Placental pericyte (primary cell): Measurements from ENCODE around the gene MPIG6B. TPM values are rescaled to one million over a fixed set of nuclear protein-coding genes. Genes with fewer than 3 reads are reported as not detected.

Source experiments
- small RNA-seq: library from RNA; depleted of rRNA; stranded (forward); fragments of <200 nt; gene quantifications from one replicate; pipeline ENCODE3, GENCODE V24; 2012; ENCODE audit warnings: low replicate concordance
- total RNA-seq: library from RNA; depleted of rRNA; stranded (reverse); fragments of >200 nt; gene quantifications from 2 replicates; pipeline ENCODE4 v1.2.3, GENCODE V29; 2012

The MPIG6B gene, protein sequence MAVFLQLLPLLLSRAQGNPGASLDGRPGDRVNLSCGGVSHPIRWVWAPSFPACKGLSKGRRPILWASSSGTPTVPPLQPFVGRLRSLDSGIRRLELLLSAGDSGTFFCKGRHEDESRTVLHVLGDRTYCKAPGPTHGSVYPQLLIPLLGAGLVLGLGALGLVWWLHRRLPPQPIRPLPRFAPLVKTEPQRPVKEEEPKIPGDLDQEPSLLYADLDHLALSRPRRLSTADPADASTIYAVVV
- not detected in 2 replicates for total RNA-seq

DNA sequence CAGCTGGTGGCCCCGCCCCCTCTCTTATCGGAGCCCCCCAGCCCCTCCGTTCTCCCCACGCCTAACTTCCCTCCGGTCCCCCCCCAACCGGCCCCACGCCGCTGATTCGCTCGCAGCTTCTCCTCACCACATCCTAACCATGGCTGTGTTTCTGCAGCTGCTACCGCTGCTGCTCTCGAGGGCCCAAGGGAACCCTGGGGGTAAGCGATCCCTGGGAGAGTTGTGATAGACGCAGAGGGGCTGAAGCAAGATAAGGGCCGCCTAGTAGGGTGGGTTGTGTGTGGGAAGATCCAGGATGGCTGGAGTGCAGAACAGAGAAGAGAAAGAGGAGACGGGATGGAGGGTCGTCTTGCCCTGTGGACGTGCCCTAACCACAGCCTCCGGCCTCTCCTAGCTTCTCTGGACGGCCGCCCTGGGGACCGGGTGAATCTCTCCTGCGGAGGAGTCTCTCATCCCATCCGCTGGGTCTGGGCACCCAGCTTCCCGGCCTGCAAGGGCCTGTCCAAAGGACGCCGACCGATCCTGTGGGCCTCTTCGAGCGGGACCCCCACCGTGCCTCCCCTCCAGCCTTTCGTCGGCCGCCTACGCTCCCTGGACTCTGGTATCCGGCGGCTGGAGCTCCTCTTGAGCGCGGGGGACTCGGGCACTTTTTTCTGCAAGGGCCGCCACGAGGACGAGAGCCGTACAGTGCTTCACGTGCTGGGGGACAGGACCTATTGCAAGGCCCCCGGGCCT is at the start of gene MPIG6B:
MPIG6B (plus strand) TSS at position 129 of the 735 bp plus-strand sequence; CDS start at position 140, 11 bp downstream.

DNA sequence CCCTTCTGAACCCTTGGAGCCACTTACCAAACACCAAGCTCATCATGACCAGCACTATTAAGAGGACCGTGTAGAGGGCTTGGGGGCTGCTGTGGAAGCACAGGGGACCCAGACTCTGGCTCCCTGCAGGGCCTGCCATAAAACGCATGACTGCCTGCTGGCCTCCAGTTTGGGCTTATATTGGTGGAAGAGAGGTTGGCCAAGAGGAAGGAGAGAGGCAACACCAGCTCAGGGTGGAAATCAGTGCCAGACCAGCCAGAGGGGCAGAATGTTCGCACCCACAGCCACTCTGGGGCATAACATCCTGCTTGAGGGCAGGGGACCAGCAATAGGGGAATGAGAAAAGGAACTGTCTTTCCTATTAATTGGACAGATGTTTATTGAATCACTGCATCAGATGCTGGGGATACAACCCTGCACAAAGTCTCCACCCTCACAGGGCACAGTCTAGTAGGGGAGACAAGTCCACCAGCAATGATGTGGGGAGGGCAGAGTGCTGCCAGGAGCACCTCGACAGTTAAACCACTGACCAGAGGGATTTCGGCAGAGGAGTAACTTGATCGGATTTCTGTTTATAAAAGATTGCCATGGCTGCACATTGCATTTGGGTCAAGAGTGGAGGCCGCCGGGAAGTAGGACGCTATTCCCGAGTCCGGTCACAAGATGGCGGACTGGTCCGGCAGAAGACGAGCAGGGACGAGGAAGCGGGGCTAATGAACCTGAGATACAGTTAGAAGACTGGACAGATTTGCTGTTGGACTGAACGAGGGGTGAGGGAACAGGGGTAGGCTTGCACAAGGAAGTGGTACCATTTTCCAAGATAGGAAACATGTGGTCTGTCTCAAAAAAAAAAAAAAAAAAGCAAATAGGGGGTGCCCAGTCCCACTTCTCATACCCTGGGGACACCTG is 42.7 kb upstream of the MPIG6B start, which contains the start of gene LY6G5C:
LY6G5C (minus strand) TSS at position 842 of the 909 bp plus-strand sequence; CDS start at position 148, 694 bp downstream.

DNA sequence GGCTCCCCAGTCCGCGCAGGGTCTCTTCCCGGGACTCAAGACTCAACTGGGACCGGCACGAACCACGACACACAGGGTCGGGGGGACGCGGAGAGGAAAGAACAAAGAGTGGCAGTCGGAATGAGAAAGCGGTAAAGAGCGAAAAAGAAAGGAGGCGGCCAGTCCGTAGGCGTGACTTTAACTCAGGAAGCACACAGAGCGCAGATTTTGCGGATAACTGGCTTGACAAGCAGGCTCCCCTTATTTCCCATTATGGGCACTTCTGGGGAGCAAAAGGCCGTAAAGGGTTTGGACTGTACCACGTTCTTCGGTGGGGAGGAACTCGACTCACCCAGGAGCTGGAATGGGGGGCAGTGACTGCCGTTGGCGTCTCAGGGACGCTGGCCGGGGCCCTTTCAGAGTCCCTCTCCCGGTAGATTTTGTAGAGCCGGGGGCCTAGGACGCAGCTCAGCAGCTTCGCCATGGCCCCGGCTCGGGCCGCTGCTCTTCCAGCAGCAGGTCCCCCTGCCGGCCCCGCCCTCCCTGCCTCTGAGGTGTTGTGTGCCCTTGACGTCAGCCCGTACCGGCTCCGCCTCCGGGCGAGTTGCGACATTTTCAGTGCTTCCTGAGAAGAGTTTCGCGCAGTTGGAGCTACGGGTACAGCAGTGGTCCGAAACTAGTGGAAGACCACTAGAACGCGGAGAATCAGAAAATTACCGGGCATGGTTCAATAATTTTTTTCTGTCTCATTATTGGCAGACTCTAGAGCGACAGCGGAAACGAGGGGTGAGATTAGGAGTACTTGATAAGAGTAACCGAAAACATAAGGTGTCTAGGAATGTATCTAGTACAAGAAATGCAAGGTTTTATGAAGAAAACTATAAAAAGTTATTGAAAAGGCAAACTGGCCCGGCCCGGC is 20.1 kb upstream of the MPIG6B start, which contains the start of gene ABHD16A:
ABHD16A (minus strand) TSS at position 506 of the 898 bp plus-strand sequence; CDS start at position 463, 43 bp downstream.

DNA sequence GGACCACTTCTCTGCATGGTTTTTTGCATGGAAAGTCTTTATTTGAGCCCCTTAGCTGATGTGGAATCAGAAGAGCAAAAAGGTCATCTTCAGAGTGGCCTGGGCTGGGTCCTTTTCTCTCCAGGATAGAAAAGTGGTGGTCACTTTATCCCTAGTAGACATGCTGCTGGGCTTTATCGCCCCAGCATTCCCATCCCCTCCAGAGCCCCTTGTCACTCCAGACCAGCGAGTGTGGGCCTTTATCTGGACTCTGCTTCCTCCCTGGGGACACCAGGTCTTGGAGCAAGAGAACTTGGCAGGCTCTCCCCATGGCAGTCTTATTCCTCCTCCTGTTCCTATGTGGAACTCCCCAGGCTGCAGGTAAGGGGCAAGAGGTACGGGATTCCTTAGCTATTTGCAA is 16.6 kb upstream of the MPIG6B start, which contains the start of gene LY6G6F:
LY6G6F (plus strand) TSS at position 268 of the 400 bp plus-strand sequence; CDS start at position 309, 41 bp downstream.

DNA sequence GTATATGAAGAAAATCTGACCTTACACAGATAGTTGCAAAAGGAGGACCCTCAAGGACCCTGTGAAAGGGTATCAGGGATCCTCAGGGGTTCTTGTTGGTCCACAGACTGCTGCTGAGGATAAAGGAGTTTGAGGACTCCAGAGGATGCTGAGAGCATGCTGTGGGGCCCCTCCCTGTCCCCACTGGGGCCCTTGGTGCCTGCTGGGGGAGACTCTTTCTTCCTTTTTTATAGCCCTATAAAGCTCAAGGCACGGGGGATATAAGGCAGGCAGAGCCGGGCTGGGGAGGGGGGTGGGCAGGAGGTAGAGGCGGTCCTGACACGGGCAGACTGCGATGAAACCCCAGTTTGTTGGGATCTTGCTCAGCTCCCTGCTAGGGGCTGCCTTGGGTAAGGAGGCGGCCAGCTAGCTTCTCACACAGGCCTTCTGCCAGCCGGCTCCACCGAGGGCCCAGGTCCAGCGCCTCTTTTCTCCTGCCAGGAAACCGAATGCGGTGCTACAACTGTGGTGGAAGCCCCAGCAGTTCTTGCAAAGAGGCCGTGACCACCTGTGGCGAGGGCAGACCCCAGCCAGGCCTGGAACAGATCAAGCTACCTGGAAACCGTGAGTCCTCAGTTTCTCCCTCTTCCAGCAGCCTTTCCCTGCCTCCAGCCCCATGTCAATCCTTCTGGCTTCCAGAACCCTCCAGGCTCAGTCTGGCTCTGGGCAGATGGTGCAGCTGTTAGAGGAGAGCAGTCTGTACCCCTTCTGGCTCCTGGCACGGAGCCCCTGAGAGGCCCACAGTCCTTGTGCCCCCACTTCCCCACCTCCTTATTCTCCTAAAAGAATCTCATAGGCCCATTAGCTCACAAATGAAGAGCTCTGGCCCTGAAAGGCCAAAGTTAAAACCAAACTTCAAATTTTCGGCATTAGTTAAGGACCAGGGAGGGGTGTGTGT is 7.9 kb upstream of the MPIG6B start, which contains the start of gene LY6G6D:
LY6G6D (plus strand) TSS at position 327 of the 937 bp plus-strand sequence; CDS start at position 335, 8 bp downstream.

DNA sequence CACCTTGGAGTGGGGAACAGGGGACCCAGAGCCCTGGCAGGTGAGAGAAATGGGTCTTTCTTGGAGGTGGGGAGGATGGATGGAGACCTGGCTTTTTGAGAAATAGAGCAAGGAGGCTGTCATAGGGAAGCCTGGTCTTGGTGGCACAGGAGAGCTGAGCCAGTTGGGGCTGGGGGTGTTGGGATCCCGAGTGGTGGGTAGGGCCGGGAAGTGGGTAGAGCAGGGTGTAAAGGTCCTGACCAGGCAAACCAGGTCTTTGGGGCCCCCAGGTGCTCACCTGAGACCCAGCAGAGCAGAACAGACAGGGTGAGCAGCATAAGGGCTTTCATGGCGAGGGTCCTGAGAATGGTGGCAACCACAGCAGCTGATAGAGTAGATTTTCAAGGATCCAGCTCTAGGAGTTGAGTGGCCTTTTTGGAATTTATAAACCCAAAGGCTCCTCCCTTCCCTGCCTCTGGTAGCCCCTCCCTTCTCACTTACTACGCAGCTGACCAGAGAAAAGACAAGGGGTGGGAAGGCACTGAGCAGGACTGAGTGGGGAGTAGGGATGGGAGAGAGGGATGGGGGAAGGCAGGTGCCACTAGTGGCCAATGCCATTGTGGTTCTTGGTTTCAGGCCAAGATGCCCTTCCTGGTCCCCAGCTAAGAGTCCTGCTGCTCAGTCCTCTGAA is 1.7 kb upstream of the MPIG6B start, which contains the start of gene LY6G6C:
LY6G6C (minus strand) TSS at position 396 of the 670 bp plus-strand sequence; CDS start at position 329, 67 bp downstream.

DNA sequence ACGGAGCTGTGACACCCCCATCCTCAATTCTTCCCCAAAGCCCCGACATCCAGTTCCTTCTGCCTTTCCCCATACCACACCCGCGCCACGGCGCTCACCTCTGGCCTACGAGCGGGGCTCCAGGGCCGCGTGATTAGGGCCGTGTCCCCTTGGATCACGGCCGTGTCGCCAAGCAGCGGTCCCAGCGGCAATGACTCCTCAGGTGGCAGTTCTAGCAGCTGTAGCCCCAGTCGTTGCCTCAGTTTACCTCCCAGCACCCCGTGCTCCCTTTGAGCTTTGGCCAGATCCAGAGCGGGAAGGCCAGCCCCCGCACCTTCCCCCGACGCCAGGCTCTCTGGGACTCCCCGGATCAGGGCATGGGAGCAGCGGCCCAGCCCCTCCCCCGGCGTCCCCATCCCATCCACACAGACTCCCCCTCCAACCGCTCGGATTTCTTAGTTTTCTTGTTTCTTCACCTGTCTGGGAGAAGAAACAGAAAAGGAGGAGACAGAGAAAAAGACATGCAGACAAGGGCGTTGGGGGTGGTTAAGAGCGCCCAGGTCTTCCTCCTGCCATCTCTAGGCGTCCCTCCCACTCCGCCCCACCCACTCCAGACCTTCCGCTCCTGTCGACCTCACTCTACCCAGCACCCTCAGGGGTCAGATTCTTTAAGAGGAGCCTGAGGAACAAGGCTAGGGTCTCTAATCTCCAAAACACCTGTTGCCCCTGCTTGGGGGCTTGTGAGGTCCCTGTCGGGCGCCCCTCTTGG is 5.8 kb downstream of the MPIG6B start, which contains the start of gene DDAH2:
DDAH2 (minus strand) TSS at position 533 of the 748 bp plus-strand sequence; CDS start at position 395, 138 bp downstream.

DNA sequence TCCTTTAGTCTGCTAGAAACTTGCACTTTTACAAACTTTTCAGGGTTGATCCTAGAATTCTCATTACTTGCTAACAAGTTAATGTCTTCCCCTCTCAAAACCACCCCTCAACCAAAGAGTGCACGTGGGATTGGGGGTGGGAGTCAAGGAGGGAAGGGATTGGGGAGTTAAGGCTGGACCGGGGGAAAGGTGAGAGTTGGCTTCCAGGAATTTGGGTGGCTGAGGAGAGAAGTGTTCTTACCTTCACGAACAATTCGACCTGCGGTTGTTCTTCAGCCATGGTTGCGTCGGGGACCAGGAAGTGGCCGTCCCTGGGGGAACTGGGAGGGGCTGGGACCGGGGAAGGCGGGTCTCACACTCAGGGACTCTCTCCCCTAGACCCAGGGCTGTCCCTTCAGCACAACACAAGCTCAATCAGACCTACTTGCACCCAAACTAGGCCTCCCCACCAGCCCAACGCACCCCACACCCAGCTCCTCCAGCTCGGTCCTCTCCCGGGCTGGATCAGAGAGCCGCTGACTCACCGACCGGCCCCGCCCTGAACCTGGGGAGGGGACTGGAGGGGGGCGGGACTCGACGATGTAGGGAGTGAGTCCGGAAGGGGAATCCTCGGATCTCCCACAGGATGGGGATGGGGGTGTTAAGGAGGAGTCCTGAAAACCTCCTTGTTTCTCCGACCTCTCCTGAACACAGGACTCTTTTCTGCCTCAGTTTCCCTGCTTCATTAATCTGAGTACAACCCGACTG is 13.0 kb downstream of the MPIG6B start, which contains the start of gene CLIC1:
CLIC1 (minus strand) TSS at position 510 of the 747 bp plus-strand sequence; CDS start at position 280, 230 bp downstream.

DNA sequence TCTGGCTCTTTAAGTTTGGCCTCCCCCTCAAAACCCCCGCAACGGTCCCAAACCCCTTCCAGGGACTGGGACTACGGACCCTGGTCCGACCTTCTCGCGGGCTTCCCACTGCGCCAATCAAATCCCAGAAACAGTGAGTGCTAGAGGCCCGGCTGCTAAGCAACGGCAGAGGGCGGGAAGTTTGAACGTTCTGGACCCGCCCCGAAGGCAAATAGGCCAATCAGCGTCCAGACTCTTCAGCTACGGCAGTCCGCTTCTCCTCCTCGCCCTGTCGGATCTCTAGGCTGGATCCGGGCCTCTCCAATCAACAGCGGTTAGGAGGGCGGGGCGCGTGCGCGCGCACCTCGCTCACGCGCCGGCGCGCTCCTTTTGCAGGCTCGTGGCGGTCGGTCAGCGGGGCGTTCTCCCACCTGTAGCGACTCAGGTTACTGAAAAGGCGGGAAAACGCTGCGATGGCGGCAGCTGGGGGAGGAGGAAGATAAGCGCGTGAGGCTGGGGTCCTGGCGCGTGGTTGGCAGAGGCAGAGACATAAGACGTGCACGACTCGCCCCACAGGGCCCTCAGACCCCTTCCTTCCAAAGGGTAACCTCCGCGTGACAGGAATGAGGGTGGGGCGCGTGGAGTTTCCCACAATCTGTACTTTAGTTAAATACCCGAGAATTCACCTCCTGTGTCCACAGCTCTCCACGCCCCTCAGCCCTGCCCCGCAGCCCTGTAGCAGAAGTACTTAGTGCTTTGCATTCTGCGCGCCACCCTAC is 16.6 kb downstream of the MPIG6B start, which contains the start of gene MSH5:
MSH5 (plus strand) TSS at position 367 of the 758 bp plus-strand sequence. CDS start 462 bp downstream, outside the sequence.

DNA sequence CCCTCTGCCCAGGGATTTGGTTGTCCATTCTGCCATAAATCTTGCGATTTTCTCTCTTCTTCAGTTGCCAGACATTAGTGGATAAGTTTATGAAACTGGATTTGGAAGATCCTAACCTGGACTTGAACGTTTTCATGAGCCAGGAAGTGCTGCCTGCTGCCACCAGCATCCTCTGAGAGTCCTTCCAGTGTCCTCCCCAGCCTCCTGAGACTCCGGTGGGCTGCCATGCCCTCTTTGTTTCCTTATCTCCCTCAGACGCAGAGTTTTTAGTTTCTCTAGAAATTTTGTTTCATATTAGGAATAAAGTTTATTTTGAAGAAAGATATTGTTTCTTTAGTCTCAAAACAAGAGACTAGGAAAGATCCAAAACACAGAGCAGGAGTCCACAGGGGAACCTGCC is 39.2 kb downstream of the MPIG6B start, which contains the start of gene SAPCD1:
SAPCD1 (plus strand) TSS at position 301 of the 400 bp plus-strand sequence. CDS start 399 bp downstream, outside the sequence.

Small RNAs within 50 kb of the gene (small RNA-seq; reads per million reads assigned to genes)
- gene LY6G6D (not detected), gene MIR4646 (not detected), gene MSH5-SAPCD1 (not detected), gene RNU6-850P (not detected), gene SAPCD1 (not detected)

Other genes with a start within 250 kb of the MPIG6B start
- gene MICB, start 225.2 kb upstream of the MPIG6B start, total RNA-seq: 22.5 and 49.2 TPM in 2 replicates
- not detected in 2 replicates for gene MCCD1, start 194.4 kb upstream of the MPIG6B start, total RNA-seq
- gene DDX39B, start 181.4 kb upstream of the MPIG6B start, total RNA-seq: 317 and 546 TPM in 2 replicates
- 0.43 and 1.5 TPM in 2 replicates for gene ATP6V1G2, start 176.8 kb upstream of the MPIG6B start, total RNA-seq
- 19.9 and 35.5 TPM in 2 replicates for gene NFKBIL1, start 175.8 kb upstream of the MPIG6B start, total RNA-seq
- not detected in 2 replicates for gene LTA, start 151.1 kb upstream of the MPIG6B start, total RNA-seq
- under 0.01 and 0.29 TPM in 2 replicates for gene TNF, start 147.8 kb upstream of the MPIG6B start, total RNA-seq
- not detected in 2 replicates for gene LTB, start 140.9 kb upstream of the MPIG6B start, total RNA-seq
- gene LST1, start 137.1 kb upstream of the MPIG6B start, total RNA-seq: not detected in 2 replicates
- gene NCR3, start 130.4 kb upstream of the MPIG6B start, total RNA-seq: not detected in 2 replicates
- gene AIF1, start 108.1 kb upstream of the MPIG6B start, total RNA-seq: not detected in 2 replicates
- gene PRRC2A, start 102.7 kb upstream of the MPIG6B start, total RNA-seq: 55.1 and 105 TPM in 2 replicates
- 185 and 217 TPM in 2 replicates for gene BAG6, start 70.7 kb upstream of the MPIG6B start, total RNA-seq
- 0.72 and 3.3 TPM in 2 replicates for gene APOM, start 67.5 kb upstream of the MPIG6B start, total RNA-seq
- gene C6orf47, start 62.6 kb upstream of the MPIG6B start, total RNA-seq: 17.1 and 25.5 TPM in 2 replicates
- 20.0 and 22.8 TPM in 2 replicates for gene GPANK1, start 58.4 kb upstream of the MPIG6B start, total RNA-seq
- gene CSNK2B, start 57.3 kb upstream of the MPIG6B start, total RNA-seq: 198 and 356 TPM in 2 replicates
- 5.2 and 8.3 TPM in 2 replicates for gene LY6G5B, start 53.4 kb upstream of the MPIG6B start, total RNA-seq
- gene LY6G5C, start 42.3 kb upstream of the MPIG6B start, total RNA-seq: 0.66 and 2.7 TPM in 2 replicates
- 48.6 and 51.0 TPM in 2 replicates for gene ABHD16A, start 20.0 kb upstream of the MPIG6B start, total RNA-seq
- gene LY6G6F, start 16.5 kb upstream of the MPIG6B start, total RNA-seq: not detected in 2 replicates
- gene LY6G6D, start 8.0 kb upstream of the MPIG6B start, total RNA-seq: not detected in 2 replicates
- not detected in 2 replicates for gene LY6G6C, start 1.6 kb upstream of the MPIG6B start, total RNA-seq
- 36.5 and 45.7 TPM in 2 replicates for gene DDAH2, start 5.9 kb downstream of the MPIG6B start, total RNA-seq
- 585 and 1,126 TPM in 2 replicates for gene CLIC1, start 13.2 kb downstream of the MPIG6B start, total RNA-seq
- gene MSH5, start 16.6 kb downstream of the MPIG6B start, total RNA-seq: 7.0 and 26.8 TPM in 2 replicates
- 0.44 and 1.1 TPM in 2 replicates for gene SAPCD1, start 39.3 kb downstream of the MPIG6B start, total RNA-seq
- 0.14 and 0.44 TPM in 2 replicates for gene VWA7, start 54.0 kb downstream of the MPIG6B start, total RNA-seq
- 51.6 and 105 TPM in 2 replicates for gene VARS1, start 72.4 kb downstream of the MPIG6B start, total RNA-seq
- 19.9 and 54.0 TPM in 2 replicates for gene LSM2, start 83.6 kb downstream of the MPIG6B start, total RNA-seq
- gene HSPA1L, start 91.9 kb downstream of the MPIG6B start, total RNA-seq: 0.72 and 0.88 TPM in 2 replicates
- 81.4 and 101 TPM in 2 replicates for gene HSPA1A, start 92.2 kb downstream of the MPIG6B start, total RNA-seq
- 78.3 and 86.0 TPM in 2 replicates for gene HSPA1B, start 104.4 kb downstream of the MPIG6B start, total RNA-seq
- 84.3 and 201 TPM in 2 replicates for gene NEU1, start 139.4 kb downstream of the MPIG6B start, total RNA-seq
- under 0.01 TPM in 1 of 2 replicates, not detected in the other for gene SLC44A4, start 155.6 kb downstream of the MPIG6B start, total RNA-seq
- gene EHMT2, start 174.3 kb downstream of the MPIG6B start, total RNA-seq: 35.0 and 51.1 TPM in 2 replicates
- 1.4 and 2.8 TPM in 2 replicates for gene ZBTB12, start 178.7 kb downstream of the MPIG6B start, total RNA-seq
- gene C2, start 204.3 kb downstream of the MPIG6B start, total RNA-seq: 0.29 and 14.2 TPM in 2 replicates
- 2.3 and 62.8 TPM in 2 replicates for gene CFB, start 222.7 kb downstream of the MPIG6B start, total RNA-seq
- 125 and 137 TPM in 2 replicates for gene NELFE, start 235.6 kb downstream of the MPIG6B start, total RNA-seq
- gene SKIC2, start 235.8 kb downstream of the MPIG6B start, total RNA-seq: 51.0 and 70.0 TPM in 2 replicates
- gene DXO, start 248.8 kb downstream of the MPIG6B start, total RNA-seq: 17.3 and 31.7 TPM in 2 replicates